ENCODE results near the gene VPS18.

DNA sequence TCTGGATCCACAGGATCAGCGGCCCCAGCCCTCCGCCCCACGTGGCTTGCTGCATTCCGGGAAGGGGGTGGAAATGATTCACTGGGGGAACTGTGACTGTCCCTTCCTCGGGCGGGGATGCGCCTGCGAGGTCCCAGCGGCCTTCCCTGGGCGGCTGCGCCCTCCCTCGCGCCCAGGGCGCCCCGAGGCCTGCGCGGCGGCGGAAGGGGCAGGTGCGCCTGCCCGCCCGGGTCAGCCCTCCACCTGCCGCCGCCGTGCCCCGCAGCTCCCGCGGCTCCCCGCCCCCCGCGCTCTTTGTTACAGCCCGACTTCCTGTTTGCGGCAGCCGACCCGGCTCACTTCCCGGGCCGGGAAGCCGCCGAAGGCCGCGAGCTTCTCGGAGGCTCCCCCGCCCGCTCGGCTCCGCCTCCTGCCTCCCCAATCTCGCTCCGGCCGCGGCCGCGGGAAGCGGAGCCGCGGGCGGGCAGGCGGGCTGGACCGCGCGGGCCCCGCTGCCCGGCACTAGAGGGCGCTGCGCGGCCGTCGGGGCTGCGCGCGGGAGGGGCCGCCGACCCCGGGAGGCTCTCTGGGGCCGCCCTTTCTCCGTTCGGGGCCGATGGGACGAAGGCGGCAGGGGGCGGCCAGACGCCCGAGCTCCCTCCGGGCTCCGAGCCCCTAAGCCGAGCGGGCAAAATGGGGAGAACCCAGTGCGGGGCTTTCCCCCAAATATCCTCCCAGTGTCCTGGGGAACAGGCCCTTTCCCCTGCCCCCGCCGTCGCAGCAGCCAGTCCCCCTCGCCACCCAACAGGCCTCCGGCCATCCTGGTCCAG, 47.5 kb downstream of the VPS18 start:
- TF ChIP-seq, protein P1, sequence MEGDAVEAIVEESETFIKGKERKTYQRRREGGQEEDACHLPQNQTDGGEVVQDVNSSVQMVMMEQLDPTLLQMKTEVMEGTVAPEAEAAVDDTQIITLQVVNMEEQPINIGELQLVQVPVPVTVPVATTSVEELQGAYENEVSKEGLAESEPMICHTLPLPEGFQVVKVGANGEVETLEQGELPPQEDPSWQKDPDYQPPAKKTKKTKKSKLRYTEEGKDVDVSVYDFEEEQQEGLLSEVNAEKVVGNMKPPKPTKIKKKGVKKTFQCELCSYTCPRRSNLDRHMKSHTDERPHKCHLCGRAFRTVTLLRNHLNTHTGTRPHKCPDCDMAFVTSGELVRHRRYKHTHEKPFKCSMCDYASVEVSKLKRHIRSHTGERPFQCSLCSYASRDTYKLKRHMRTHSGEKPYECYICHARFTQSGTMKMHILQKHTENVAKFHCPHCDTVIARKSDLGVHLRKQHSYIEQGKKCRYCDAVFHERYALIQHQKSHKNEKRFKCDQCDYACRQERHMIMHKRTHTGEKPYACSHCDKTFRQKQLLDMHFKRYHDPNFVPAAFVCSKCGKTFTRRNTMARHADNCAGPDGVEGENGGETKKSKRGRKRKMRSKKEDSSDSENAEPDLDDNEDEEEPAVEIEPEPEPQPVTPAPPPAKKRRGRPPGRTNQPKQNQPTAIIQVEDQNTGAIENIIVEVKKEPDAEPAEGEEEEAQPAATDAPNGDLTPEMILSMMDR (IDR thresholded peaks at IDR 0.05), result peak; percentile 98
- TF ChIP-seq ZFX (IDR thresholded peaks at IDR 0.05; ENCODE audit: borderline replicate concordance), result no peak

Measured in 22Rv1 (cell line).